Fibroblast of villous mesenchyme (primary cell): Measurements from ENCODE around the gene HTRA1. TPM values are rescaled to one million over a fixed set of nuclear protein-coding genes. Genes with fewer than 3 reads are reported as not detected.

Experiments
- DNase-seq: peaks from one replicate; pipeline ENCODE4 v3.0.0-alpha.2; 2010; ENCODE audit warnings: low read depth
- H3K4me3 ChIP-seq: 2 replicates; pipeline ENCODE4 v1.5.1; 2011; ENCODE audit warnings: low read depth, mild to moderate bottlenecking, low read length
- CTCF ChIP-seq: IDR thresholded peaks from 2 replicates; pipeline ENCODE4 v1.5.1; 2012; ENCODE audit warnings: low read depth, mild to moderate bottlenecking, low read length; ENCODE audit not compliant: insufficient read depth
- total RNA-seq: library from RNA; depleted of rRNA; stranded (reverse); fragments of >200 nt; gene quantifications from 2 replicates; pipeline ENCODE4 v1.2.3, GENCODE V29; 2012

The HTRA1 gene
- total RNA-seq, 1 donor: 88.9 TPM

DNA sequence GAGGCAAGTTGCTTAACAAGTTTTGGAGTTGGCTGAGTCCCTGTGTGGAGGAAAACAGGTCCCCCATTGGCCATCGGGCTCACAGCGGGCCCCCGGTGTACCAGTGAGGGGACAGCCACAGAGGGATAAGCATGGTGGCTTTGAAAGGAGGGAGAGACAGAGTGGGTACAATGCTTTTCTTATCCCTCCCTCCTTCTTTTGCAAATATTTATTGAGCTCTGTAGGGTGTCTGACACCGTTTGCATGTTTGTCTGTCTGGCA lies 2.8 kb downstream of the HTRA1 start:
- no peak for TF ChIP-seq CTCF
- H3K4me3 ChIP-seq: no peak overlapping the region
- DNase-seq: no peak

DNA sequence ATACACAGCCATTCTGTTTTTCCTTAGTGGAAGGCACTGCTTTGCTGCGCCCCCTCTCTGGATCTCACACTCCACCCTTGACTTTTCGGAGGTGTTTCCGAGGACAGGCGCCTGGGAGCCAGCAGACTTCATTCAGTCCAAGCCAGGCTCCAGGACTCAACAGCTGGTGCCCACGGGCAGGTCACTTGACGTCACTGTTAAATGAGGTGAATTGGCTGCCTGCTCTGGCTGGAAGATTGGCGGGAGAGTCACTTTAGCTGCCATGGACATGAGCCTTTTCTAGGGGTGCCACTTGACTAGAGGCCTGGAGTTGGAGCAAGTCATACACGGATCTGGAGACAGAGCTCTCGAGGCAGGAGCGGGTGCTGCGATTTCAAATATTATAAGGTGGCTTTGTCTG lies 3.2 kb downstream of the HTRA1 start:
- no peak for DNase-seq
- TF ChIP-seq CTCF: no peak
- H3K4me3 ChIP-seq: no peak overlapping the region

DNA sequence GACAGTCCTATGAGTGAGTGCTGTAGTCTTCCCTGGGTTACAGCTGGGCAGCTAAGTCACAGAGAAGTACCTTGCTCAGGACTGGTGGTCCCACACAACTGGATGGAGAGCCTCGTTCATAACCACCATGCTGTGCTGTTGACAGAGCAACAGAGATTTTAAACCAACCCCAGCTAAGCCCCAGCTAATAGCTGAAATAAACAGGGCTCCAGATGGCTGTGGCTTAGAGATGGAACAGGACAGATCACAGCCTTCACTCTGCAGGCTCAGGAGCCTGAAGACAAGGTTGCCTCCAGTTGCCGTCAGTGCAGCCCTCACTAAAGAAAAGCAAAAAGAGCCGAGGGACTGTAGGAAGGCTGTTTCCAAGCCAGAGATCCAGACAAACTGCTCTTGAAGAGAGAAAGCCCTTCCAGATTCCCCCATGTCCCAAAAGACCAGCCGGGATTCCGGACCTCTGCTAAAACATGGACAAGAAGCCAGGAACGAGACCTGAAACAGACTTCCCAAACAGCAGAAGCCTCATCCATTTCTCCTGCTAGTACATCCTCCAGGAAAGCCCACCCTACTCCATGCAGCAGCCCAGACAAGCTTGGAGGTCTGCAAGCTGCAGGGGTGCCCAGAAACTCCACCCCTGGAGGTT lies 4.2 kb downstream of the HTRA1 start:
- DNase-seq: no peak
- TF ChIP-seq CTCF: no peak
- no peak overlapping the region for H3K4me3 ChIP-seq

- DNase-seq: no peak
- no peak overlapping the region for H3K4me3 ChIP-seq
- TF ChIP-seq CTCF: no peak
These were observed 5.6 kb downstream of the HTRA1 start for GRCh38 chr10:122466951-122467381.

DNA sequence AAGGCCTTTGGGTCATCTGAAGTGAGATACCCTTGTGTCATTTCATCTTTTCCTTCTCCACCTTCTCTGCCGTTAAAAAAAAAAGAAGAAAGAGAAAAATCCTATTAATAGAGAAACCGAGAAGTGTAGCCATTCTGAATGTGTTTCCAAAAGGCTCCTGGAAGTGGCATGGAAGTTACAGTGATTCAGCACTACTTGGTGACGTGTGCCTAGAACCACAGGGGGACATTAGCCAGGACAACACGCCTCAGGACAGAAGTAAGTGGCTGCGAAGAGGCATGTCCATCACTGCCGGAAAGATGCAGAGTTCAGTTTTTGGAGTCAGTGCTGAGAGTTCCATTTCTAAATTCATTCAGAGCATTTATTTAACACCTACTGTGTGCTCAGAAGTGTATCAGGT lies 6.3 kb downstream of the HTRA1 start:
- no peak for DNase-seq
- H3K4me3 ChIP-seq: no peak overlapping the region
- TF ChIP-seq CTCF: no peak

- DNase-seq: no peak
- H3K4me3 ChIP-seq: no peak overlapping the region
- TF ChIP-seq CTCF: no peak
These were observed 7.1 kb downstream of the HTRA1 start for GRCh38 chr10:122468307-122468925.
